MCF 10A (cell line): ENCODE measurements around the gene THBD. TPM values are rescaled to one million over a fixed set of nuclear protein-coding genes. Genes with fewer than 3 reads are reported as not detected.

Experiments
- BruUV-seq: library from RNA; stranded (reverse); fragments of 400-500 nt; replicated peaks from 2 replicates; lab custom pipeline; 2021; lab: Mats Ljungman, UMichigan
- CTCF ChIA-PET: fragments of 300-600 bp; sonication (Branson Sonifier 250); formaldehyde crosslinking; extraction: SDS; loops from one replicate; lab custom pipeline; 2021; ENCODE audit warnings: antibody characterized with exemption, inconsistent platforms; lab: Yijun Ruan, JAX
- POLR2A ChIA-PET: fragments of 300-600, 350-650 bp; sonication (Branson Sonifier 250); formaldehyde crosslinking; extraction: SDS; loops from one replicate; lab custom pipeline; 2020; ENCODE audit warnings: antibody characterized with exemption, inconsistent platforms; lab: Yijun Ruan, JAX
- DNase-seq: peaks from one replicate; pipeline ENCODE4 v3.0.0-alpha.2; 2018; ENCODE audit not compliant: unreplicated experiment
- H3K27ac Mint-ChIP-seq: one replicate; pipeline ENCODE4 v1.8.0; 2022; ENCODE audit warnings: mild to moderate bottlenecking, low read depth, mixed read lengths; ENCODE audit not compliant: unreplicated experiment
- H3K27me3 Mint-ChIP-seq: one replicate; pipeline ENCODE4 v1.8.0; 2022; ENCODE audit warnings: mixed read lengths; ENCODE audit not compliant: insufficient read depth, unreplicated experiment
- H3K36me3 Mint-ChIP-seq: one replicate; pipeline ENCODE4 v1.8.0; 2022; ENCODE audit warnings: mild to moderate bottlenecking, moderate library complexity, mixed read lengths; ENCODE audit not compliant: insufficient read depth, unreplicated experiment
- H3K4me1 Mint-ChIP-seq: one replicate; pipeline ENCODE4 v1.8.0; 2022; ENCODE audit warnings: mixed read lengths; ENCODE audit not compliant: insufficient read depth, unreplicated experiment
- H3K4me3 Mint-ChIP-seq: one replicate; pipeline ENCODE4 v1.8.0; 2022; ENCODE audit warnings: mild to moderate bottlenecking, moderate library complexity, mixed read lengths; ENCODE audit not compliant: unreplicated experiment
- H3K9me3 Mint-ChIP-seq: one replicate; pipeline ENCODE4 v1.8.0; 2022; ENCODE audit warnings: mixed read lengths; ENCODE audit not compliant: unreplicated experiment
- CTCF ChIP-seq: fragments of 200-600 bp; IDR thresholded peaks from one replicate; pipeline ENCODE4 v1.8.0; 2022; ENCODE audit warnings: antibody characterized with exemption, mild to moderate bottlenecking; ENCODE audit not compliant: unreplicated experiment
- intact Hi-C: fragments of 100-400 bp; cut with micrococcal nuclease; formaldehyde crosslinking; loops from 2 replicates; pipeline ENCODE4 v1.14.1; 2022
- total RNA-seq: library from RNA; stranded (reverse); gene quantifications from 2 replicates; pipeline ENCODE4 v1.2.3, GENCODE V29; 2022

The THBD gene
- total RNA-seq, 1 experiment from 2014 or later: 15.4 TPM

- no peaks in the 10 kb centered on the region for H3K36me3 Mint-ChIP-seq
- intact Hi-C loops: no loop called here
- no peaks in the 10 kb centered on the region for H3K27me3 Mint-ChIP-seq
- DNase-seq: no peak
- no peaks in the 10 kb centered on the region for H3K9me3 Mint-ChIP-seq
- no peak overlapping the region for H3K27ac Mint-ChIP-seq
- BruUV-seq: no TSS peak
- TF ChIP-seq CTCF: no peak
- CTCF ChIA-PET: interaction anchor here (0.7 kb wide), 1 partner anchor 12 kb away, joined by 3 read pairs; no protein-coding TSS in a partner anchor
- H3K4me3 Mint-ChIP-seq: no peak overlapping the region
- H3K4me1 Mint-ChIP-seq: no peaks in the 10 kb centered on the region
- POLR2A ChIA-PET: no interaction called here
Measured at GRCh38 chr20:23002276-23002675, 47.2 kb downstream of the THBD start.

GRCh38 chr20:23000232-23000947, 49.1 kb downstream of the THBD start:
- no peaks in the 10 kb centered on the region for H3K36me3 Mint-ChIP-seq
- H3K4me3 Mint-ChIP-seq: no peak overlapping the region
- BruUV-seq: no TSS peak
- no peak for TF ChIP-seq CTCF
- H3K9me3 Mint-ChIP-seq: no peaks in the 10 kb centered on the region
- H3K4me1 Mint-ChIP-seq: no peaks in the 10 kb centered on the region
- no peak overlapping the region for H3K27ac Mint-ChIP-seq
- intact Hi-C loops: no loop called here
- POLR2A ChIA-PET: no interaction called here
- no peak for DNase-seq
- CTCF ChIA-PET: interaction anchor here (0.6 to 2.0 kb wide), 4 partner anchors 8 to 276 kb away, joined by 3 to 6 read pairs (median 4); no protein-coding TSS in a partner anchor
- no peaks in the 10 kb centered on the region for H3K27me3 Mint-ChIP-seq

GRCh38 chr20:22999756-23000155, 49.7 kb downstream of the THBD start:
- H3K27me3 Mint-ChIP-seq: no peaks in the 10 kb centered on the region
- H3K27ac Mint-ChIP-seq: no peak overlapping the region
- no peaks in the 10 kb centered on the region for H3K36me3 Mint-ChIP-seq
- CTCF ChIA-PET: interaction anchor here (0.6 to 2.2 kb wide), 5 partner anchors 13 to 275 kb away, joined by 3 to 6 read pairs (median 4); no protein-coding TSS in a partner anchor
- no peaks in the 10 kb centered on the region for H3K9me3 Mint-ChIP-seq
- intact Hi-C loops: no loop called here
- POLR2A ChIA-PET: no interaction called here
- no peak for TF ChIP-seq CTCF
- H3K4me1 Mint-ChIP-seq: no peaks in the 10 kb centered on the region
- no peak for DNase-seq
- no peak overlapping the region for H3K4me3 Mint-ChIP-seq
- BruUV-seq: no TSS peak

GRCh38 chr20:22998476-22998875, 51.0 kb downstream of the THBD start:
- POLR2A ChIA-PET: no interaction called here
- H3K9me3 Mint-ChIP-seq: no peaks in the 10 kb centered on the region
- CTCF ChIA-PET: interaction anchor here (0.6 to 2.2 kb wide), 7 partner anchors 9 to 203 kb away, joined by 3 to 6 read pairs (median 4); no protein-coding TSS in a partner anchor
- H3K4me1 Mint-ChIP-seq: no peaks in the 10 kb centered on the region
- no TSS peak for BruUV-seq
- H3K4me3 Mint-ChIP-seq: no peak overlapping the region
- TF ChIP-seq CTCF: no peak
- H3K27ac Mint-ChIP-seq: no peak overlapping the region
- no peaks in the 10 kb centered on the region for H3K27me3 Mint-ChIP-seq
- H3K36me3 Mint-ChIP-seq: no peaks in the 10 kb centered on the region
- DNase-seq: no peak
- intact Hi-C loops: no loop called here
